ENCODE results near the gene DNAJA3.

DNAJA3 gene

DNA sequence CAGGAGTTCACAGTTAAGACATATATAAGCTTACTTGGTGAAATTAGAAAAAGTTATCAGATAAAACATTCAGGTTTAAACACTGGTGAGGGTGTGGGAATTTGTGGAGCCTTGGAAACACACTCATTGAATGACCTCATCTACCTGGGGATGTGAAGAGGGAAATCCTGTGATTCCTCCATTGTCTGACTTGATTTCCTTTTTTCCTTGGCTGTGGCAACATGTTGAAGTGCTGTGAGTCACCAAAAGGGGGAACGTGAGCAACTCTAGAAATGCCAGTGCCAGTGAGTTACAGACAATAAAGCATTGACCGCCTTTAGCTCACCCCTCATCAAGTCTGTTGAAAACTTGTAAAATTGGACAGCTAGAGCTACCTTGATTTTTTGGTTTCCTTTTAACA lies 52.3 kb downstream of the DNAJA3 start:
- no peak for DNase-seq

DNA sequence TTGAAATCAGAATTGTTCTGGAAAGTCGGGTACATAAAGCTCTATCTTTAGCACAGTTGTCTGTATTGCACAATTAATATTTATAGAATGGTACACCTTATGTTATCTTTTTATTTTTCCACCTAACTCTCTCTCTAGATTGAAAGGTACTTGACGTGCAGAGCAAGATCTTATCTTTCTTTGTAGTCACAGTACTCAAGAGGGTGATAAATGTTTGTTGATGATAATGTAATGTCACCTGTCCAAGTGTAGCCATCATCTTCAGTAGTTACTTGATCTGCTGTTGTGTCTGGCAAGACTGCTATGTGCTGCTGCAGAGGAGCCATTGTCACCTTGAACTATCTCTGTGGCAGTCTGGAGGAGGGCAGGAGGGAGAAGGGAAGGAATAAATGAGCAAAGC lies 55.9 kb downstream of the DNAJA3 start:
- no peak for DNase-seq

DNA sequence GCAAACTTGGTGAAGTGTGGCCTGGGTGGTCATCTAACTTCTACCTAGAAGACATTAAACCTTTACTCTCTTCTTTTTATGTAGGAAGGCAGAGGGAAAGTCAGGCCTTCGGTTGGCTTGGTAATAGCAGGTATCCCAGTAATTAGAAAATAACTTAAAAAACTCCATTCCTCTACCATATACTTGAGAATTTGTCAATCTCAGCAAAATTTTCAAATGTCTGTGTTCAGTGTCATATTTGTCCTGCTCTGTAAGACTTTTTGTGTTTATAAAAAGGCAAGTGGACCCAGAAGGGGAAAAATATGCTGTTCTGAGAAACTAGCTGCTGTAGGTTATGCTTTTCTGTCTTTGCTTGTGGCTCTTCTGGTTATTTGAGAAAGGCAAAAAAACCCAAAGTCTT lies 56.3 kb downstream of the DNAJA3 start:
- no peak for DNase-seq

DNA sequence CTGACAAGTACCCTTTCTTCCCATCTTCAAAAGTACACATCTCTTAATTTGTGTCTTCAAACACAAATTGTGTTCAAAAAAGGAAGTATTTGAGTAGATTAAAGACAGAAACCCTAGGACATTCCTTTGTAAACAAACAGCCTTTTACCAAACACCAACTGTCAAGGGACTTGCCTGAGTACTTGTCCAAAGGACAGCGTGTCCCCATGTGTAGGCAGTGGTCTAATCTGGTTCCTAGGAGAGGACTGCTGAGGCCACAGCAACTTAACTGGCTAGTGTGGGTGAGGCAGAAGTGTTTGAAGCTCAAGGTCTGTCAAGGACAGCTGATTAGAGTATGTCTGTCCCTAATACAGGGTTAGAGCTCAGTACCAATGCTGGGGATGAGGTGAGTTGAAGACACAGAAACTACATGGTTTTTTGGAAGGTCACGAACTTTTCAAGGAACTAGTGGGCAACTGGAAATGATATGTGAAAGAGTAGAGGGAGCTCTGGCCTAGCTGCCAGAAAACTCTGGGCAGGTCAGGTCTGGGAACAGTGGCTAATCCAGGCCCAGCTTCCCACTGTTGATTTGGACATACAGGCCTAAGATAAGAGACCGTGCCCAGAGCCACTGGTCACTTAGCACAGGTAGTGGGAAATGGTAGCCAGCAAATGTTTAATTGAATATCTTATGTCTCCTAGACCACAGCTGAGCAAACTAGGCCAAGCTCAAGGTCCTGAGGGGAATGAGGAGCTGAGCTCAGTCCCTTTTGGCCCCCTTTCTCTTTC lies 60.6 kb downstream of the DNAJA3 start:
- no peak for DNase-seq

DNA sequence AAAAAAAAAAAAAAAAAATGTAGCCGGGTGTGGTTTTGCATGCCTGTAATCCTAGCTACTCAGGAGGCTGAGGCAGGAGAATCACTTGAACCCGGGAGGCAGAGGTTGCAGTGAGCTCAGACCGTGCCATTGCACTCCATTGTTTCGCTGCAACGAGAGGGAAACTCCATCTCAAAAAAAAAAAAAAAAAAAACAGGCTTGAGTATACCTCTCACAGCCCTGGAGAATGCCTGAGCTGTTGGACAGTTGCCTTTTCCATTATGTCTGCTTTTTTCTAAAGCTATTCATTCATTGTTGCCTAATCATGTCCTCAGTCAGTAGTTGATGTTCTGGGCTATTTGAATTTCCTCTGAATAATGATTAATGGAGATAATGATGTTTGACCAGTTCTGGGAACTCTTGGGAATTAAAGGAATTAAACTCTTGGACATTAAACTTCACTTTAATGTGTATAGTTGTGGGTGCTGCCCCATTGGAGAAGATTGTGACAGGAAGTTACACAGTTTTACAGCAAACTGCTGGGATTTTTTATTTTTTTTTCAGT lies 62.4 kb downstream of the DNAJA3 start:
- DNase-seq = no peak

DNA sequence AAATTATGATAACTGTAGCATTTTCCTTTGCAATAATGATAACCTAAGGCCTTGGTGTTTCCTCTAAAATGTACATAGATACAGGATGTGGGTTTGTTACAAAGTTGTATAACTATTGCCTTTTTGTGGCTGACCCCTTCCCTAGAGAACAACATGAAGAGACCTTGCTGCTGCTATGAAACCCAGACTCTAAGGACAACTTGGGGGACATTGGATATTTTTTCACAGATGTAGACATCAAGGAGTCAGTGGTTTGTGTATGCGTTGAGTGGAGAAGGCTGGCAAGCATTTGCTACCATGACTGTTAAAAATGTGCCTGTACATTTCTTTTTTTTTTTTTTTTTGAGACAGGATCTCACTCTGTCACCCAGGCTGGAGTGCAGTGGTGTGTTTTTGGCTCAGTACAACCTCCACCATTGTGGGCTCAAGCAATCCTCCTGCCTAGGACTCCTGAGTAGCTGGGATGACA lies 62.9 kb downstream of the DNAJA3 start:
- DNase-seq = no peak

- no peak for DNase-seq
Observed at GRCh38 chr16:4489030-4489429, 63.4 kb downstream of the DNAJA3 start.

- DNase-seq = no peak
Observed at GRCh38 chr16:4491898-4492297, 66.2 kb downstream of the DNAJA3 start.

DNA sequence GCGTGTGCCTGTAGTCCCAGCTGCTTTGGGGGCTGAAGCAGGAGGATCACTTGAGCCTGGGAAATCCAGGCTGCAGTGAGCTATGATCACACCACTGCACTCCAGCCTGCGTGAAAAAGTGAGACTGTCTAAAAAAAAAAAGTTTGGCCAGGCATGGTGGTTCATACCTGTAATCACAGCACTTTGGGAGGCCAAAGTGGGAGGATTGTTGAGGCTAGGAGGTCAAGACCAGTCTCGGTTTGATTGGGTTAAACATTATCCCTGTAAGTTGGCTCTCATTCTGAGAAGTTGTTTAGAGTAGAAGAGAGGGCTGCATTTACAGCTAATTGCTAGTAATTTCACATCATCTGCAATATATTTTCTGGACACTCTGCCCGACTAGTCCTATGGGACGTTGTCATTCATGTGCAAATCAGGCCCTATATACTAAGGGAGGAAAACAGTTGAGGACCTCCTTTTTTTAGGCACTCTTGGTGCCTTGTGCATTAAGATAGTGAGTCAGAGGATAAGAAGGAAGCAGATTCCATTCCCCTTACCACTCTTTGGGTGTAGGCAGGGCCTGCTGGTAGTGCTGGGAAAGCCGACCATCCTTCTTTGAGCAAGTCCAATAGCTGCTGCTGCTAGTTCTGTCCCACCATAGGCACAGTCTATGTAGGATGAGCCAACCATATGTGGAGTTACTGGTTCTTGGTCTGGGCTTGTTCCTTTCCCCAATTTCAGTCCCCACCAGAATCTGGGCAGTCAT lies 69.2 kb downstream of the DNAJA3 start:
- DNase-seq = no peak

- DNase-seq = no peak
Observed at GRCh38 chr16:4495766-4496165, 70.1 kb downstream of the DNAJA3 start.

- DNase-seq = no peak
Observed at GRCh38 chr16:4496305-4496704, 70.6 kb downstream of the DNAJA3 start.

GRCh38 chr16:4498546-4499195 lies 73.0 kb downstream of the DNAJA3 start:
- DNase-seq = no peak

- no peak for DNase-seq
Observed at GRCh38 chr16:4499196-4499555, 73.5 kb downstream of the DNAJA3 start.

DNA sequence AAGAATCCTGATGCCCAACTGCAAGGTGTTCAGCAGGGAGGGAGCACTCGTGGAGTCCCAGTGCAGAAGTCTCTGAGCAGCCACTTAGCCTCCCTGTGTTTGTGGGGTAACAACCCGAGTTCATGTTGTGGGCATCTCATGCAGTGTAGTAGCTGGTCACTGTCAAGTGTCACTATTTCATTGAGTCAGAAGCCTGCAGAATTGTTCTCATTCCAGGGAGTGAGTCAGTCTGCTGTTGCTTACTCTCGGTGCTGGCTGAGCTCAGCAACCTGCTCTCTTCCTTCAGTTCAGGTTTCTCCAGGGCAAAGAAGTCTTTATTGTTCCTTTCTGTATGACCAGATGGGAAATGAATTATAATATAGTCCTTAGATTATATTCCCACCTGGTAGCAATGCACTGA lies 74.6 kb downstream of the DNAJA3 start:
- DNase-seq = peak; percentile 27

- no peak for DNase-seq
Observed at GRCh38 chr16:4501071-4501478, 75.4 kb downstream of the DNAJA3 start.

- DNase-seq = peak; percentile 67
Observed at GRCh38 chr16:4505356-4506147, 79.9 kb downstream of the DNAJA3 start.
